Spleen (tissue), 11 donors: Measurements from ENCODE around the gene TRABD2B. TPM values are rescaled to one million over a fixed set of nuclear protein-coding genes. Genes with fewer than 3 reads are reported as not detected.

Source experiments
- DNase-seq: peaks from one replicate; pipeline ENCODE4 v3.0.0-alpha.2; 2020
- H3K27ac ChIP-seq, 8 donors: fragments of 200-600 bp; sonication (generic) in 7 of 8; 1 replicate in 4 of 8; 2 replicates in 4 of 8; pipeline versions ENCODE4 v1.5.0 to v1.8.0; 2016 to 2021; ENCODE audit warnings: inconsistent platforms in 4 of 8, mild to moderate bottlenecking in 4 of 8, moderate library complexity in 1 of 8
- H3K27me3 ChIP-seq, 7 donors: fragments of 200-600 bp; sonication (generic) in 6 of 7; replicated peaks in 1 of 7; 1 replicate in 4 of 7; 2 replicates in 3 of 7; pipeline versions ENCODE4 v1.5.0 to v1.8.0; 2016 to 2021; ENCODE audit warnings: inconsistent platforms in 3 of 7, mild to moderate bottlenecking in 1 of 7
- H3K36me3 ChIP-seq, 6 donors: fragments of 200-600 bp; sonication (generic) in 5 of 6; 1 replicate in 4 of 6; 2 replicates in 2 of 6; pipeline versions ENCODE4 v1.5.0 to v1.8.0; 2016 to 2021; ENCODE audit warnings: inconsistent platforms in 2 of 6
- H3K4me1 ChIP-seq, 6 donors: fragments of 200-600 bp; sonication (generic) in 5 of 6; 1 replicate in 3 of 6; 2 replicates in 3 of 6; pipeline versions ENCODE4 v1.5.0 to v1.8.0; 2016 to 2021; ENCODE audit warnings: inconsistent platforms in 3 of 6
- H3K4me3 ChIP-seq, 8 donors: fragments of 200-600 bp; sonication (generic) in 7 of 8; 1 replicate in 4 of 8; 2 replicates in 4 of 8; pipeline versions ENCODE4 v1.5.0 to v1.8.0; 2016 to 2021; ENCODE audit warnings: inconsistent platforms in 4 of 8, mild to moderate bottlenecking in 4 of 8, moderate library complexity in 2 of 8
- H3K9me3 ChIP-seq, 8 donors: fragments of 200-600 bp; sonication (generic) in 7 of 8; 1 replicate in 4 of 8; 2 replicates in 4 of 8; pipeline versions ENCODE4 v1.5.0 to v1.8.0; 2016 to 2021; ENCODE audit warnings: inconsistent platforms in 4 of 8
- CTCF ChIP-seq, 11 experiments: fragments of 200-600 bp in 7 of 11; fragments of 450-650 bp in 4 of 11; sonication (generic) in 4 of 11; IDR thresholded peaks in 8 of 11; conservative IDR thresholded peaks in 3 of 11; 1 replicate in 7 of 11; 2 replicates in 4 of 11; pipeline versions ENCODE4 v1.4.0 to v1.8.0; 2016 to 2021; ENCODE audit warnings: antibody characterized with exemption in 11 of 11, inconsistent platforms in 4 of 11, mild to moderate bottlenecking in 1 of 11
- POLR2A ChIP-seq, 3 donors: fragments of 450-650 bp; IDR thresholded peaks; one replicate each; pipeline ENCODE4 v1.5.1; 2017; ENCODE audit warnings: antibody characterized with exemption in 3 of 3, mild to moderate bottlenecking in 1 of 3
- POLR2AphosphoS5 ChIP-seq, 3 donors: sonication (generic); formaldehyde crosslinking; IDR thresholded peaks; one replicate each; pipeline ENCODE4 v1.5.1; 2017; ENCODE audit warnings: antibody characterized with exemption in 3 of 3
- WGBS, 5 donors: extraction: QIAGEN DNeasy Blood & Tissue Kit in 3 of 5; methylation state at CpG; one replicate each; pipeline versions ENCODE4 v1.1.5 to v1.1.7; 2013 to 2018; 5-methylcytosine and 5-hydroxymethylcytosine counted together
- intact Hi-C: fragments of 100-400 bp; cut with DNase I; formaldehyde crosslinking; loops from one replicate; pipeline ENCODE4 v1.15.0; 2023; ENCODE audit warnings: low total_unique reads
- polyA plus RNA-seq, 3 donors: library from polyadenylated mRNA; stranded (reverse); fragments of 200-250 nt; gene quantifications; one replicate each; pipeline ENCODE4 v1.2.1, GENCODE V29; 2013
- total RNA-seq, 7 donors: library from RNA; depleted of rRNA in 3 of 7; stranded (reverse); fragments of >200 nt in 3 of 7; fragmentation: NEBNext Ultra II Directional in 4 of 7; extraction: Animal tissue kit (Norgen Biotek cat#: 25700) in 4 of 7; gene quantifications; one replicate each; pipeline versions ENCODE4 v1.1.0 to v1.2.1, GENCODE V29; 2016 to 2021
- donor health status: healthy with polysubstance abuse.
- donor health status: DM: no; HTN: no; CAD: no; lungs with moderate emphysema.
- donor health status: DM: no; HTN: no; CAD: no.
- donor health status: Bipolar disorder and iron deficiency.
- donor health status: healthy.
- donor health status: DM: no; HTN: no; CAD: no.
- donor health status: DM: yes; HTN: yes; CAD: no.

The TRABD2B gene
- total and polyA plus RNA-seq, 10 donors: 0.11 to 3.5 (median 0.64) TPM

- Histone ChIP-seq H3K9me3 (no peaks in the 10 kb centered on the region), H3K27ac (no peak overlapping the region), H3K27me3 (peaks cover 3 to 65% (median 32%) of the 10 kb centered on the region in 7 donors), H3K4me1 (peaks cover 3 to 19% (median 16%) of the 10 kb centered on the region in 6 donors), H3K4me3 (peak overlapping the region in 1 of 8 donors; percentile 35), H3K36me3 (no peaks in the 10 kb centered on the region)
- TF ChIP-seq POLR2A (IDR thresholded peaks at IDR 0.05) (no peak), POLR2AphosphoS5 (IDR thresholded peaks at IDR 0.05) (no peak), CTCF (IDR thresholded peaks at IDR 0.05 in 8 of 11, conservative IDR thresholded peaks at IDR 0.05 in 3 of 11) (no peak)
- intact Hi-C loops: no loop called here
- WGBS, 5 donors: 3 to 26% (median 5%) methylated on average over 25 to 45 of the region's 45 CpGs; no CpG with 5 or more reads in 1 of the 5 donors
- DNase-seq: no peak
Measured at GRCh38 chr1:47725000-47725473, 272.1 kb downstream of the TRABD2B start.

- Histone ChIP-seq H3K27ac (no peak overlapping the region), H3K4me3 (peak overlapping the region in 1 of 8 donors; percentile 35), H3K4me1 (peaks cover 3 to 19% (median 16%) of the 10 kb centered on the region in 6 donors), H3K27me3 (peaks cover 3 to 70% (median 32%) of the 10 kb centered on the region in 7 donors), H3K36me3 (no peaks in the 10 kb centered on the region), H3K9me3 (no peaks in the 10 kb centered on the region)
- TF ChIP-seq POLR2A (IDR thresholded peaks at IDR 0.05): no peak
- TF ChIP-seq POLR2AphosphoS5 (IDR thresholded peaks at IDR 0.05): no peak
- TF ChIP-seq CTCF (IDR thresholded peaks at IDR 0.05 in 8 of 11, conservative IDR thresholded peaks at IDR 0.05 in 3 of 11): no peak
- WGBS, 5 donors: 74 to 76% (median 75%) methylated on average over 10 to 13 of the region's 13 CpGs
- intact Hi-C loops: no loop called here
- no peak for DNase-seq
Measured at GRCh38 chr1:47724432-47724999, 272.7 kb downstream of the TRABD2B start.

- no peak overlapping the region for H3K27ac ChIP-seq
- WGBS, 5 donors: 61 to 73% (median 67%) methylated on average over 10 to 11 of the region's 11 CpGs
- H3K27me3 ChIP-seq: peaks cover 3 to 78% (median 32%) of the 10 kb centered on the region in 7 donors
- TF ChIP-seq POLR2AphosphoS5 (IDR thresholded peaks at IDR 0.05) (no peak), CTCF (IDR thresholded peaks at IDR 0.05 in 8 of 11, conservative IDR thresholded peaks at IDR 0.05 in 3 of 11) (no peak), POLR2A (IDR thresholded peaks at IDR 0.05) (no peak)
- no peak for DNase-seq
- no peaks in the 10 kb centered on the region for H3K9me3 ChIP-seq
- intact Hi-C loops: no loop called here
- H3K4me1 ChIP-seq: peaks cover 3 to 19% (median 16%) of the 10 kb centered on the region in 6 donors
- H3K36me3 ChIP-seq: no peaks in the 10 kb centered on the region
- no peak overlapping the region for H3K4me3 ChIP-seq
Measured at GRCh38 chr1:47722909-47723580, 274.1 kb downstream of the TRABD2B start.

GRCh38 chr1:47722101-47722500 is 275.1 kb downstream of the TRABD2B start:
- H3K9me3 ChIP-seq: no peaks in the 10 kb centered on the region
- TF ChIP-seq POLR2A (IDR thresholded peaks at IDR 0.05): no peak
- no peak for TF ChIP-seq CTCF (IDR thresholded peaks at IDR 0.05 in 8 of 11, conservative IDR thresholded peaks at IDR 0.05 in 3 of 11)
- no peak for TF ChIP-seq POLR2AphosphoS5 (IDR thresholded peaks at IDR 0.05)
- H3K36me3 ChIP-seq: no peaks in the 10 kb centered on the region
- H3K27ac ChIP-seq: no peak overlapping the region
- peaks cover 3 to 78% (median 32%) of the 10 kb centered on the region in 7 donors for H3K27me3 ChIP-seq
- H3K4me1 ChIP-seq: peaks cover 3 to 19% (median 16%) of the 10 kb centered on the region in 6 donors
- WGBS, 5 donors: 90 to 98% (median 94%) methylated on average over 8 of the region's 8 CpGs
- no peak overlapping the region for H3K4me3 ChIP-seq
- DNase-seq: no peak
- intact Hi-C loops: no loop called here
